HG02970 (cell line): ENCODE measurements around the gene LIMCH1.

Source experiments
- ATAC-seq: cut with Tn5 transposase; IDR thresholded peaks from one replicate; pipeline ENCODE4 v1.9.1; 2021; ENCODE audit warnings: mild to moderate bottlenecking, moderate library complexity, moderate number of reproducible peaks; ENCODE audit not compliant: unreplicated experiment, low FRiP score

Gene LIMCH1

DNA sequence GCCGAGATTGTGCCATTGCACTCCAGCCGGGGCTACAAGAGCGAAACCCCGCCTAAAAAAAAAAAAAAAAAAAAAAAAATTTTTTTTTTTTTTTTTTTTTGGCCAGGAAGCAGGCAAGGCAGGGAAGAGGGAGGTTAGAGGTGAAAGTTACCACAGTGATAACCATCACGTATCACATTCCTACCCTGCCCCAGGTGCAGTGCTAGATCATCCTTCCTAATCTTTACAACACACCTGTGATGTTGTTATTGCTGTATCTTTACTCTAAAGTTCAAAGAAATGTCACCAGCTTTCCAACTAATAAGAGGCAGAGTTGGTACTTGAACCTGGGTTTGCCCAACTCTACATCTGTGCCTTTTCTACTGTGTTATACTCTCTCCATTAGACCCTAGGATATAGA lies 7.2 kb upstream of the LIMCH1 start:
- ATAC-seq = no peak

DNA sequence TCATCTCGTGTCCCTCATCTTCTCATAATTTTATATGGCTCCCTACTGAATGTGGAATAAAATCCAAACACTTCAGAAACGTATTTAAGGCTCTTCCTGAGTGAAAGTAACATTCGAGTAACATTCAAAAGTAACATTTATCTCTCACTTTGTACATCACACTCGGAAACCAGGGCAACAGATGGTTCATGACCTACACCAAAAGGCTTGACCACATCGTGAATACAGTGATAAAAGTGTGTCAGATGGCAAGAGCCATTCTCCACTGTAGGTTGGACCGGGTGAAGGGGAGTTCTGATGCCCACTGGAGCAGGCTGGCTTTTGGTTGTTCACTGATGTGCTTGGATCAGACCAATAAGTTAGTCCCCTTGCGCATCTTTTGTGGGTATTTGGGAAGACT lies 5.6 kb upstream of the LIMCH1 start:
- no peak for ATAC-seq

GRCh38 chr4:41532882-41533281 lies 5.1 kb upstream of the LIMCH1 start:
- no peak for ATAC-seq

GRCh38 chr4:41533680-41534079 lies 4.3 kb upstream of the LIMCH1 start:
- ATAC-seq = no peak

- ATAC-seq = no peak
Measured at GRCh38 chr4:41534404-41534803, 3.6 kb upstream of the LIMCH1 start.

- ATAC-seq = no peak
Measured at GRCh38 chr4:41535911-41536371, 2.0 kb upstream of the LIMCH1 start.

DNA sequence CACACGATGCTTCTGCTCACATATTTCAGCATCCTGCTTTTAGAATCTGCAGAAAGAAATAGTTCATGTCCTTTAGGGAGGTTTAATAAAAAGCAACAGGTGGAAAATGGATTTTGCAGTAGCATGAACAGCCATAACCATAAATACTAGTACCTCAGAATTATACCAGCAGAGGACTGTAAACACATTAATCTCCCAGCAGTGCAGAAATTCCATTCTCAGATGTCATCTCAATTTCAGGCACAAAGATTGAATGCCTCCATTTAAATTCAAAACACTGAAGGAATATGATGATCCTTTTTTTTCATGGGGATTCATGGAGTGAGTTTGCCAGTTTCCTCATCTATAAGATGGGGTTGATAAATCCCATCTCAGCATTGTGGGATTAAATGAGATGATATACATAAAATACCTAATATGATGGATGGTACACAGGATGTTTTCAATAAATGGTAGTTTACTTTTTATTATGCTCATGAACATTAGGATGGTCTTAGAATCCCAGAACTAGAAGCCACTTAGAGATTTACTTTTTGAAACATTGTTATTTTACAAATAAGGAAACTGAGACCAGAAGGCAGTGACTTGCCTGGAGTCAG lies 566 bp upstream of the LIMCH1 start:
- ATAC-seq = no peak

- ATAC-seq = no peak
Measured at GRCh38 chr4:41538887-41539498, 1.0 kb downstream of the LIMCH1 start.

DNA sequence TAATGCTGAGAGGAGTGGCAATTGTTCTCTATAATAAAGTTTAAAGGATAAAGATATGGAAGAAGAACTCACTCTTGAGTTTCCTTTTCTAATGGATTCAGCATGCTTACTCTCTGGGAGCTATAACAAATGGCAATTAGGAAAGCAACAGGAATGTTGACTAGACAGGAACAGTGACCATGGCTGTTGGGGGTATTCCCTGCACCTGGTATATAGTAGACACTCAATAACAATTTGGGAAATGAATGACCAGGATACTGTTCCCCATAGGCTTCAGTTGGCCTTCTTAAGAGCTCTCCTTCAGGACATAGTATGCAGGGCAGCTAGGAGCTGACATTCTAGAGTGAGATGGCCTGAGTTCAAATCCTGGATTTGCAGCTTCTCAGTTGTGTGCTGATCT lies 1.8 kb downstream of the LIMCH1 start:
- no peak for ATAC-seq

DNA sequence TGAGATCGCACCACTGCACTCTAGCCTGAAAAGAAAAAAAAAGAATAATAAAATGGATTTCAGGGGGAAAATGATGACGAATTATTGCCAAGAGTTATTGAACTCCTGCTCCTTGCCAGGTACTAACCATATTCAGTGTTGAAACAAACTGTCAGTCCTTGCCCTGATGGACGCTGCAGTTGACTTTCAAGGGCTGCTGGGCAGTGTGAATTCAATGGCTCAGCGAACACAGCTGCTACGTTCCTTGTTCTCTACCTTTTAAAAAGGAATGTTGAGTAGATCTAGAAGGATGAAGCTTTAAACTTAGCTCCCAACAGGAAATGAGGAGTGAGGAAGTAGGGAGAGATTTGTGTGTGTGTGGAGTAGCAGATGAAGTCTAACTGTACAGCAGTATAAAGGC lies 2.7 kb downstream of the LIMCH1 start:
- no peak for ATAC-seq

DNA sequence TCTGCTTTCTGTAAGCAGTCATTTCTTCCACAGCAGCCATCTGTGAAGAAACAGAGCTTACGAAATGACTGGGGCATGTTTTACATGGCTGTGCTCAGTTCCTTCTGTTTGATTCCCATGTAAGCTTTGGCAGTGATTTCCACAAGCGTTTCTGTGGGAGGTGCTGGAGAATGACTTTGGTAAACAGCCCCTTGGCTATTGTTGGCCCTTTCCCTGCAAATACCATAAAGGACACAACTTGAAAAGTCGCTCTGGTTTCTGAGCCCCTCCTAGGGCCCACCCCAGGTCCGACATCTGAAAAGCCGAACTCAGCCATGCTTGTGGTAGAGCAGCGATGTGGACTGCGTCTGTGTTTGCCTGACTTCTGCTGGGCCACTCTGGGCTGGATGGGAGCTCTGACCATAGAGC lies 3.7 kb downstream of the LIMCH1 start:
- ATAC-seq = no peak

- no peak for ATAC-seq
Measured at GRCh38 chr4:41542526-41543275, 4.7 kb downstream of the LIMCH1 start.

DNA sequence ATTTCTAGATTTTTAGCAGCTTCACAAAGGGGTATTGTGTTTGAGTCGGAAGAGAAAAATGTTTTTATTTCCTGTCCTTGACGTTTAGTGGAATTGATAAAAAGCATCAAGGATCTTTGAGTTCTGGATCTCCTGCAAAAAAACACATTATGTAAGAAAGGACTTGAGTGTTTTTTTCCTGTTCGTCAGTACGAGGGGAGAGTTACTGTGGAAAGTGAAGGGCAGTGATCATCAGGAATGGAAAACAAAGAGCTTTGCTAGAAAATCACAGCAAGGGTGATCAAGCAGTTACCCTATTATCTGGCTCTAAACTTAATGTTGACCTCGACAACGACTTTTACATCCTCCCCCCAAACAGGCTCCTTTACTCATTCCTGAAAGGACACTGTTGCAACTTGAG lies 7.3 kb downstream of the LIMCH1 start:
- ATAC-seq = no peak

DNA sequence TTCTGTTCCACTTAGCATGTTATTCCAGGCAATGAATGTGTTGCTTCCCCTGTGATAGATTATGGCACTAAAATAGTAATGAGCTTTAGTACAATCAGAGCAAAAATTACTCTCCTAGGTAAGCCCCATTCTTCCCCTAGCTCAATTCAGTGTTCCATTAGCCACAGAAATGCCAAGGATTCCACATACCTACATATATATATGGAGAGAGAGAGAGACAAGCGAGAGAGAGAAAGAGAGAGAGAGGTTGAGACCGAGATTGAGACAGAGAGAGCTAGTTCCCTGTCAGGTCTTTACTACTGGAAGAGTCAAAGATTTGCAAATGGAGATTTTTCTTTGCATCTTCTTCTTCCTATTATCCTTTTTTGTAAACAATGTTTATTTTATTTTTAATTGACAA lies 8.7 kb downstream of the LIMCH1 start:
- ATAC-seq = no peak

- no peak for ATAC-seq
Measured at GRCh38 chr4:41548305-41548880, 10.4 kb downstream of the LIMCH1 start.

DNA sequence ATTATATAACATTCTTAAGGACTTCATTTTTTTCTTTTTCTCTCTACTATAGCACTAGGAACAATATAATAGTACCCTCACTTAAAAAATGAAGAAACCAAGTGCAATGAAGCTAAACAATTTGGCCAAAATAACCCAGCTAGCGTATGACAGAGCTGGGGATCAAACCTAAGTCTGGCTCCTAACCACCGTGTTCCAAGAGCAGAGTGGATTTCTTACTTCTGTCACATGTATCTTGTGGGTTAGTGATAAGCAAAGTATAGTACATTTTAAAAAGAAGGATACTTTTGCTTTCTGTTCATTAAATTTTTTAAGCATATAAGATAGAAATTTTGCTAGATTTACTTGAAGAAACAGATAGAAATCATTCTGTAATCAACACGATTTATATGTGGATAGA lies 11.5 kb downstream of the LIMCH1 start:
- ATAC-seq = no peak

DNA sequence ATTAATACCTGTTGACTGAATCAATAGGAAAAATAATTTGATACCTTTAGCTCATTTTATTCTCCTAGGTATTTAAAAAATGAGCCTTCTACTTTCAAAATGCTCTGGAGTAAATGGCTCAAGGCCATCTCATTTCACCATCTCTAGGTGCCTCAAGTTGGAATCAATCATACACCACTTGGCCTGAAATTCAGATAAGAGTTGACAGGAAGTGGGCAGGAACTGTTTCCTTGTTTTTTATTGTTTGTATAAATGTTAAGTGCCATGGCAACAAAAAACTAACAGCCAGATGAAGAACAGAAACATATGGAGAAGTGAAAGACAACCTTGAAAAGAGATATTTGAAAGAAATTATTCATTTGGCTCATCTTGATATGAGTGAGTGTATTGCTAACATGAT lies 12.4 kb downstream of the LIMCH1 start:
- ATAC-seq = no peak

GRCh38 chr4:41551536-41551935 lies 13.6 kb downstream of the LIMCH1 start:
- no peak for ATAC-seq

DNA sequence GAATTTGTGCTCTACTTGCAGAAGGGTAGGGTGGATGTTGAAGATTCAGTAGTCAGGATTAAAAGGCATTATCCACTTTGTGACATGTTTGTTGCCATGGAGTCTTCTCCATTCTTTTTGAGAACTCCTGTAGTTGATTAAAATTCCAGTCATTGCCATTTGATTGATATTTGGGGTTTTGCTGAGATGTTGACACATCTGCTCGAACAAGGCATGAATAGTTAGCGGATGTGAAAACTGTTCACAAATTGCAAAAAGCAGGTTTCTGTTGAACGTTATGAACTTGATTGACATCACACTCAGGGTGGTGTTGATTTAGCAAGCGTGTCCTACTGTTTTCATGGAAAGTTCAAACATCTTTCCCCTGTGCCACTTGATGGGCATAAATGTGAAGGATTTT lies 16.9 kb downstream of the LIMCH1 start:
- ATAC-seq = no peak

DNA sequence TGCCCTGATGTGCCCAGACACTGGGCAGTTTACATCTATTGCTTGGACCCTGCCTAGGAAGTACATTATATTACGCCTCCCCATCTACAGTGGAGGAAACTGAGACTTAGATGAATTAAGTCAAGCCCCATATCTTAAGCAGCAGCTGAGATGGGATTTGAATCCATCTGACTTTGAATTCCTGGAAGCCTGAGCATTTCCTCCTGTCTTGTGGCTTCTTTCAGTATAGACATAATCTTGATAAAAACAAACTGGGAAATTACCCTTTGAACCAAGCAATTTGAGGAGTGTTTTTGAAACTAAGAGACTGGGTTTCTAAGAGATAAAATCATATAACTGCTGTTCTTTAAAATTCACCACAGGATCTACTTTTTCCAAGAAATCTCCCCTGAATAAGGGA lies 18.6 kb downstream of the LIMCH1 start:
- ATAC-seq = no peak

- no peak for ATAC-seq
Measured at GRCh38 chr4:41559940-41560516, 22.1 kb downstream of the LIMCH1 start.
